NCI-H2107 (cell line): ENCODE results near the gene RAD54L2.
"Not testable (repeated sequence)": the region's sequence is repeated elsewhere in the genome, so short reads cannot be mapped to it uniquely, and the experiment has no call there.

Experiments
- DNase-seq: peaks from one replicate; lab custom pipeline; 2025; lab: John Stamatoyannopoulos, UW

RAD54L2 gene

GRCh38 chr3:51538459-51539290 is at the start of gene RAD54L2:
RAD54L2 (plus strand) TSS chr3:51538719; CDS start chr3:51590421, 51,702 bp downstream.
- DNase-seq: peak; percentile 71

- DNase-seq: peak; percentile 44
These were observed 39.4 kb upstream of the RAD54L2 start for GRCh38 chr3:51498876-51499738.

- no peak for DNase-seq
These were observed 37.8 kb upstream of the RAD54L2 start for GRCh38 chr3:51500632-51501131.

- DNase-seq: no peak
These were observed 36.5 kb upstream of the RAD54L2 start for GRCh38 chr3:51501833-51502561.

- no peak for DNase-seq
These were observed 36.0 kb upstream of the RAD54L2 start for GRCh38 chr3:51502562-51502910.

- no peak for DNase-seq
These were observed 35.5 kb upstream of the RAD54L2 start for GRCh38 chr3:51503007-51503406.

GRCh38 chr3:51508255-51508654 is 30.3 kb upstream of the RAD54L2 start:
- DNase-seq: no peak

GRCh38 chr3:51510996-51511395 is 27.5 kb upstream of the RAD54L2 start:
- DNase-seq: no peak

- no peak for DNase-seq
These were observed 24.3 kb upstream of the RAD54L2 start for GRCh38 chr3:51514210-51514609.

- no peak for DNase-seq
These were observed 18.7 kb upstream of the RAD54L2 start for GRCh38 chr3:51519848-51520247.

GRCh38 chr3:51520906-51521730 is 17.4 kb upstream of the RAD54L2 start:
- DNase-seq: not testable (repeated sequence)

GRCh38 chr3:51522273-51522962 is 16.1 kb upstream of the RAD54L2 start:
- DNase-seq: no peak

GRCh38 chr3:51524874-51525273 is 13.6 kb upstream of the RAD54L2 start:
- DNase-seq: not testable (repeated sequence)

- DNase-seq: no peak
These were observed 8.0 kb upstream of the RAD54L2 start for GRCh38 chr3:51530485-51530884.

GRCh38 chr3:51535146-51536019 is 3.1 kb upstream of the RAD54L2 start:
- no peak for DNase-seq

GRCh38 chr3:51537631-51538030 is 888 bp upstream of the RAD54L2 start:
- not testable (repeated sequence) for DNase-seq

GRCh38 chr3:51538115-51538458 is 432 bp upstream of the RAD54L2 start:
- DNase-seq: no peak

GRCh38 chr3:51539291-51539941 is 897 bp downstream of the RAD54L2 start:
- DNase-seq: no peak

GRCh38 chr3:51542596-51542995 is 4.1 kb downstream of the RAD54L2 start:
- DNase-seq: not testable (repeated sequence)
